IPS-18a (cell line): ENCODE results near the gene IRF2.

Experiments used
- H3K27ac ChIP-seq: one replicate; pipeline ENCODE4 v1.5.1; 2013; ENCODE audit warnings: low read length
- H3K27me3 ChIP-seq: one replicate; pipeline ENCODE4 v1.6.1; 2013; ENCODE audit warnings: mild to moderate bottlenecking, low read length; ENCODE audit not compliant: control insufficient read depth, insufficient read depth
- H3K36me3 ChIP-seq: one replicate; pipeline ENCODE4 v1.6.1; 2013; ENCODE audit warnings: low read depth, low read length; ENCODE audit not compliant: control insufficient read depth
- H3K4me1 ChIP-seq: one replicate; pipeline ENCODE4 v1.6.1; 2013; ENCODE audit warnings: low read depth, low read length; ENCODE audit not compliant: control insufficient read depth
- H3K4me3 ChIP-seq: one replicate; pipeline ENCODE4 v1.5.1; 2013; ENCODE audit warnings: low read length
- H3K9ac ChIP-seq: one replicate; pipeline ENCODE4 v1.6.1; 2013; ENCODE audit warnings: mild to moderate bottlenecking, low read length, moderate library complexity
- H3K9me3 ChIP-seq: one replicate; pipeline ENCODE4 v1.6.1; 2013; ENCODE audit warnings: low read depth, low read length; ENCODE audit not compliant: control insufficient read depth

IRF2 gene

GRCh38 chr4:184459413-184459812, 14.9 kb downstream of the IRF2 start:
- H3K9ac ChIP-seq: no peak overlapping the region
- no peaks in the 10 kb centered on the region for H3K27me3 ChIP-seq
- H3K4me3 ChIP-seq: no peak overlapping the region

GRCh38 chr4:184457535-184458249, 16.7 kb downstream of the IRF2 start:
- H3K9ac ChIP-seq: no peak overlapping the region
- peaks cover 39% of the 10 kb centered on the region for H3K4me1 ChIP-seq
- H3K27ac ChIP-seq: no peak overlapping the region
- H3K9me3 ChIP-seq: no peaks in the 10 kb centered on the region
- no peak overlapping the region for H3K4me3 ChIP-seq
- H3K36me3 ChIP-seq: no peaks in the 10 kb centered on the region
- no peaks in the 10 kb centered on the region for H3K27me3 ChIP-seq

More at GRCh38 chr4:184459413-184459812, 14.9 kb downstream of the IRF2 start:
- no peaks in the 10 kb centered on the region for H3K9me3 ChIP-seq
- no peaks in the 10 kb centered on the region for H3K36me3 ChIP-seq
- no peak overlapping the region for H3K27ac ChIP-seq
- peaks cover 27% of the 10 kb centered on the region for H3K4me1 ChIP-seq

GRCh38 chr4:184456337-184456736, 18.0 kb downstream of the IRF2 start:
- peaks cover 31% of the 10 kb centered on the region for H3K4me1 ChIP-seq
- no peaks in the 10 kb centered on the region for H3K9me3 ChIP-seq
- H3K4me3 ChIP-seq: no peak overlapping the region
- no peaks in the 10 kb centered on the region for H3K27me3 ChIP-seq
- H3K36me3 ChIP-seq: no peaks in the 10 kb centered on the region
- no peak overlapping the region for H3K9ac ChIP-seq
- no peak overlapping the region for H3K27ac ChIP-seq

- no peaks in the 10 kb centered on the region for H3K27me3 ChIP-seq
- H3K9ac ChIP-seq: no peak overlapping the region
- H3K4me3 ChIP-seq: no peak overlapping the region
- peaks cover 28% of the 10 kb centered on the region for H3K4me1 ChIP-seq
- no peak overlapping the region for H3K27ac ChIP-seq
- H3K36me3 ChIP-seq: no peaks in the 10 kb centered on the region
- H3K9me3 ChIP-seq: no peaks in the 10 kb centered on the region
Measured at GRCh38 chr4:184455299-184455698, 19.1 kb downstream of the IRF2 start.

- no peaks in the 10 kb centered on the region for H3K9me3 ChIP-seq
- H3K4me1 ChIP-seq: peaks cover 38% of the 10 kb centered on the region
- no peak overlapping the region for H3K27ac ChIP-seq
- no peak overlapping the region for H3K4me3 ChIP-seq
- no peak overlapping the region for H3K9ac ChIP-seq
- H3K27me3 ChIP-seq: no peaks in the 10 kb centered on the region
- H3K36me3 ChIP-seq: no peaks in the 10 kb centered on the region
Measured at GRCh38 chr4:184453365-184454160, 20.8 kb downstream of the IRF2 start.

- Histone ChIP-seq H3K27me3 (no peaks in the 10 kb centered on the region), H3K4me1 (peaks cover 46% of the 10 kb centered on the region), H3K9me3 (no peaks in the 10 kb centered on the region), H3K9ac (no peak overlapping the region), H3K27ac (no peak overlapping the region), H3K4me3 (no peak overlapping the region), H3K36me3 (no peaks in the 10 kb centered on the region)
Measured at GRCh38 chr4:184452740-184453139, 21.6 kb downstream of the IRF2 start.

- Histone ChIP-seq H3K4me3 (no peak overlapping the region), H3K9me3 (no peaks in the 10 kb centered on the region), H3K9ac (no peak overlapping the region), H3K27me3 (no peaks in the 10 kb centered on the region), H3K27ac (no peak overlapping the region), H3K4me1 (peaks cover 55% of the 10 kb centered on the region), H3K36me3 (no peaks in the 10 kb centered on the region)
Measured at GRCh38 chr4:184451726-184452125, 22.6 kb downstream of the IRF2 start.

- Histone ChIP-seq H3K9me3 (no peaks in the 10 kb centered on the region), H3K27ac (no peak overlapping the region), H3K27me3 (no peaks in the 10 kb centered on the region), H3K36me3 (no peaks in the 10 kb centered on the region), H3K4me1 (peaks cover 55% of the 10 kb centered on the region), H3K4me3 (no peak overlapping the region), H3K9ac (no peak overlapping the region)
Measured at GRCh38 chr4:184450743-184451535, 23.4 kb downstream of the IRF2 start.

GRCh38 chr4:184450045-184450444, 24.3 kb downstream of the IRF2 start:
- Histone ChIP-seq H3K36me3 (no peaks in the 10 kb centered on the region), H3K4me1 (peaks cover 55% of the 10 kb centered on the region), H3K9ac (no peak overlapping the region), H3K27ac (no peak overlapping the region), H3K27me3 (no peaks in the 10 kb centered on the region), H3K4me3 (no peak overlapping the region), H3K9me3 (no peaks in the 10 kb centered on the region)

GRCh38 chr4:184448821-184449220, 25.5 kb downstream of the IRF2 start:
- no peaks in the 10 kb centered on the region for H3K27me3 ChIP-seq
- no peak overlapping the region for H3K4me3 ChIP-seq
- H3K9me3 ChIP-seq: no peaks in the 10 kb centered on the region
- H3K27ac ChIP-seq: no peak overlapping the region
- H3K36me3 ChIP-seq: no peaks in the 10 kb centered on the region
- peaks cover 45% of the 10 kb centered on the region for H3K4me1 ChIP-seq
- no peak overlapping the region for H3K9ac ChIP-seq

- no peaks in the 10 kb centered on the region for H3K9me3 ChIP-seq
- H3K36me3 ChIP-seq: no peaks in the 10 kb centered on the region
- no peak overlapping the region for H3K4me3 ChIP-seq
- H3K4me1 ChIP-seq: peaks cover 39% of the 10 kb centered on the region
- H3K27me3 ChIP-seq: no peaks in the 10 kb centered on the region
- H3K9ac ChIP-seq: no peak overlapping the region
- no peak overlapping the region for H3K27ac ChIP-seq
Measured at GRCh38 chr4:184448141-184448540, 26.2 kb downstream of the IRF2 start.
